MCF 10A (cell line): Measurements from ENCODE around the gene GALNT10. TPM values are rescaled to one million over a fixed set of nuclear protein-coding genes. Genes with fewer than 3 reads are reported as not detected.

Source experiments
- BruUV-seq: library from RNA; stranded (reverse); fragments of 400-500 nt; replicated peaks from 2 replicates; lab custom pipeline; 2021; lab: Mats Ljungman, UMichigan
- CTCF ChIA-PET: fragments of 300-600 bp; sonication (Branson Sonifier 250); formaldehyde crosslinking; extraction: SDS; loops from one replicate; lab custom pipeline; 2021; ENCODE audit warnings: antibody characterized with exemption, inconsistent platforms; lab: Yijun Ruan, JAX
- POLR2A ChIA-PET: fragments of 300-600, 350-650 bp; sonication (Branson Sonifier 250); formaldehyde crosslinking; extraction: SDS; loops from one replicate; lab custom pipeline; 2020; ENCODE audit warnings: antibody characterized with exemption, inconsistent platforms; lab: Yijun Ruan, JAX
- DNase-seq: peaks from one replicate; pipeline ENCODE4 v3.0.0-alpha.2; 2018; ENCODE audit not compliant: unreplicated experiment
- H3K27ac Mint-ChIP-seq: one replicate; pipeline ENCODE4 v1.8.0; 2022; ENCODE audit warnings: mild to moderate bottlenecking, low read depth, mixed read lengths; ENCODE audit not compliant: unreplicated experiment
- H3K27me3 Mint-ChIP-seq: one replicate; pipeline ENCODE4 v1.8.0; 2022; ENCODE audit warnings: mixed read lengths; ENCODE audit not compliant: insufficient read depth, unreplicated experiment
- H3K36me3 Mint-ChIP-seq: one replicate; pipeline ENCODE4 v1.8.0; 2022; ENCODE audit warnings: mild to moderate bottlenecking, moderate library complexity, mixed read lengths; ENCODE audit not compliant: insufficient read depth, unreplicated experiment
- H3K4me1 Mint-ChIP-seq: one replicate; pipeline ENCODE4 v1.8.0; 2022; ENCODE audit warnings: mixed read lengths; ENCODE audit not compliant: insufficient read depth, unreplicated experiment
- H3K4me3 Mint-ChIP-seq: one replicate; pipeline ENCODE4 v1.8.0; 2022; ENCODE audit warnings: mild to moderate bottlenecking, moderate library complexity, mixed read lengths; ENCODE audit not compliant: unreplicated experiment
- H3K9me3 Mint-ChIP-seq: one replicate; pipeline ENCODE4 v1.8.0; 2022; ENCODE audit warnings: mixed read lengths; ENCODE audit not compliant: unreplicated experiment
- CTCF ChIP-seq: fragments of 200-600 bp; IDR thresholded peaks from one replicate; pipeline ENCODE4 v1.8.0; 2022; ENCODE audit warnings: antibody characterized with exemption, mild to moderate bottlenecking; ENCODE audit not compliant: unreplicated experiment
- intact Hi-C: fragments of 100-400 bp; cut with micrococcal nuclease; formaldehyde crosslinking; loops from 2 replicates; pipeline ENCODE4 v1.14.1; 2022
- total RNA-seq: library from RNA; stranded (reverse); gene quantifications from 2 replicates; pipeline ENCODE4 v1.2.3, GENCODE V29; 2022

GALNT10 gene
- total RNA-seq, 1 experiment from 2014 or later, result 57.4 TPM

GRCh38 chr5:154273963-154274827 is 83.7 kb downstream of the GALNT10 start:
- ChIA-PET POLR2A (interaction anchor here (0.6 to 2.4 kb wide), 5 partner anchors 10 to 84 kb away, joined by 3 to 8 read pairs (median 4); partner anchors contain the start of gene GALNT10), CTCF (interaction anchor here (0.6 to 2.0 kb wide), 8 partner anchors 76 to 206 kb away, joined by 3 to 7 read pairs (median 4); no protein-coding TSS in a partner anchor)
- no peak overlapping the region for H3K27ac Mint-ChIP-seq
- no peak for TF ChIP-seq CTCF
- no peaks in the 10 kb centered on the region for H3K27me3 Mint-ChIP-seq
- no TSS peak for BruUV-seq
- H3K9me3 Mint-ChIP-seq, result no peaks in the 10 kb centered on the region
- no peak for DNase-seq
- intact Hi-C loops, result no loop called here
- H3K4me1 Mint-ChIP-seq, result peaks cover 39% of the 10 kb centered on the region
- no peaks in the 10 kb centered on the region for H3K36me3 Mint-ChIP-seq
- no peak overlapping the region for H3K4me3 Mint-ChIP-seq

GRCh38 chr5:154274828-154275185 is 84.3 kb downstream of the GALNT10 start:
- BruUV-seq, result no TSS peak
- peak; percentile 42 for DNase-seq
- H3K27me3 Mint-ChIP-seq, result no peaks in the 10 kb centered on the region
- no peaks in the 10 kb centered on the region for H3K9me3 Mint-ChIP-seq
- H3K4me1 Mint-ChIP-seq, result peaks cover 39% of the 10 kb centered on the region
- intact Hi-C loops, result no loop called here
- H3K27ac Mint-ChIP-seq, result peak overlapping the region; percentile 42
- ChIA-PET CTCF (interaction anchor here (0.6 to 2.0 kb wide), 7 partner anchors 77 to 195 kb away, joined by 3 to 7 read pairs (median 4); no protein-coding TSS in a partner anchor), POLR2A (interaction anchor here (0.6 to 1.0 kb wide), 4 partner anchors 9 to 85 kb away, joined by 3 to 4 read pairs (median 4); partner anchors contain the start of gene GALNT10)
- no peak overlapping the region for H3K4me3 Mint-ChIP-seq
- H3K36me3 Mint-ChIP-seq, result no peaks in the 10 kb centered on the region
- TF ChIP-seq CTCF, result no peak

- no peak overlapping the region for H3K4me3 Mint-ChIP-seq
- no peak for TF ChIP-seq CTCF
- no peaks in the 10 kb centered on the region for H3K36me3 Mint-ChIP-seq
- intact Hi-C loops, result no loop called here
- no peaks in the 10 kb centered on the region for H3K9me3 Mint-ChIP-seq
- H3K4me1 Mint-ChIP-seq, result peaks cover 39% of the 10 kb centered on the region
- ChIA-PET CTCF (interaction anchor here (0.9 to 2.0 kb wide), 6 partner anchors 77 to 129 kb away, joined by 3 to 7 read pairs (median 4); partner anchors contain the start of gene GALNT10), POLR2A (interaction anchor here (1.2 kb wide), 1 partner anchor 54 kb away, joined by 3 read pairs; no protein-coding TSS in a partner anchor)
- H3K27me3 Mint-ChIP-seq, result no peaks in the 10 kb centered on the region
- H3K27ac Mint-ChIP-seq, result no peak overlapping the region
- BruUV-seq, result no TSS peak
- no peak for DNase-seq
Observed at GRCh38 chr5:154275566-154275965, 85.0 kb downstream of the GALNT10 start.

- Mint-ChIP-seq H3K9me3 (no peaks in the 10 kb centered on the region), H3K4me3 (no peak overlapping the region), H3K27ac (no peak overlapping the region), H3K27me3 (no peaks in the 10 kb centered on the region), H3K4me1 (peaks cover 39% of the 10 kb centered on the region), H3K36me3 (no peaks in the 10 kb centered on the region)
- intact Hi-C loops, result no loop called here
- POLR2A ChIA-PET, result interaction anchor here (0.9 to 1.2 kb wide), 2 partner anchors 34 to 55 kb away, joined by 3 read pairs; no protein-coding TSS in a partner anchor
- CTCF ChIA-PET, result interaction anchor here (0.6 to 1.3 kb wide), 4 partner anchors 10 to 128 kb away, joined by 3 to 4 read pairs (median 3); partner anchors contain the start of gene GALNT10
- TF ChIP-seq CTCF, result no peak
- no peak for DNase-seq
- BruUV-seq, result no TSS peak
Observed at GRCh38 chr5:154276261-154276972, 85.9 kb downstream of the GALNT10 start.
